DND-41 (cell line): Measurements from ENCODE around the gene GABARAP.
A peak's percentile ranks its signal among the peaks of the same experiment; 100 is the strongest.

Experiments
- ATAC-seq: fragments of 200-7000 bp; cut with Tn5 transposase; 3 replicates; pipeline ENCODE4 v1.9.1; 2021; ENCODE audit warnings: low read depth; ENCODE audit not compliant: insufficient read depth
- DNase-seq: peaks from one replicate; pipeline ENCODE4 v3.0.0-alpha.2; 2020
- H2AFZ ChIP-seq: 2 replicates; pipeline ENCODE4 v1.6.0; 2012; ENCODE audit warnings: low read depth, low read length
- H3K27ac ChIP-seq: 2 replicates; pipeline ENCODE4 v1.5.1; 2012; ENCODE audit warnings: low read length, inconsistent platforms
- H3K27me3 ChIP-seq: fragments of 200-600 bp; sonication (generic); 2 replicates; pipeline ENCODE4 v1.6.0; 2012; ENCODE audit warnings: low read length, mild to moderate bottlenecking, inconsistent platforms; ENCODE audit not compliant: insufficient read depth, poor library complexity
- H3K36me3 ChIP-seq: 2 replicates; pipeline ENCODE4 v1.5.1; 2012; ENCODE audit warnings: low read length, inconsistent platforms; ENCODE audit not compliant: insufficient read depth
- H3K4me1 ChIP-seq: 2 replicates; pipeline ENCODE4 v1.5.1; 2012; ENCODE audit warnings: mild to moderate bottlenecking, low read length; ENCODE audit not compliant: insufficient read depth
- H3K4me2 ChIP-seq: 2 replicates; pipeline ENCODE4 v1.6.0; 2012; ENCODE audit warnings: mild to moderate bottlenecking, moderate library complexity, low read length, inconsistent platforms; ENCODE audit not compliant: insufficient read depth
- H3K4me3 ChIP-seq, 2 experiments: fragments of 200-600 bp in 1 of 2; shearing (Covaris generic) in 1 of 2; 2 replicates each; pipeline ENCODE4 v1.5.1; 2012 to 2016; ENCODE audit warnings: inconsistent platforms in 2 of 2, low read length in 2 of 2, mild to moderate bottlenecking in 2 of 2, low read depth in 1 of 2, moderate library complexity in 1 of 2
- H3K79me2 ChIP-seq: 2 replicates; pipeline ENCODE4 v1.6.0; 2012; ENCODE audit warnings: low read length, inconsistent platforms; ENCODE audit not compliant: insufficient read depth
- H3K9ac ChIP-seq: 2 replicates; pipeline ENCODE4 v1.6.0; 2012; ENCODE audit warnings: low read depth, mild to moderate bottlenecking, inconsistent platforms, low read length, moderate library complexity
- H3K9me3 ChIP-seq: 2 replicates; pipeline ENCODE4 v1.5.1; 2012; ENCODE audit warnings: low read length, moderate library complexity, mild to moderate bottlenecking, inconsistent platforms; ENCODE audit not compliant: insufficient read depth, severe bottlenecking
- H4K20me1 ChIP-seq: 2 replicates; pipeline ENCODE4 v1.6.0; 2012; ENCODE audit warnings: low read length; ENCODE audit not compliant: insufficient read depth
- EZH2 ChIP-seq: IDR thresholded peaks from 3 replicates; pipeline ENCODE4 v1.6.1; 2012; ENCODE audit warnings: borderline replicate concordance, low read depth, mild to moderate bottlenecking, moderate library complexity, low read length, inconsistent platforms; ENCODE audit not compliant: severe bottlenecking
- TF ChIP-seq, protein P1 (sequence below): IDR thresholded peaks from 2 replicates; pipeline ENCODE4 v1.5.1; 2012; ENCODE audit warnings: borderline replicate concordance, low read length, moderate library complexity, mild to moderate bottlenecking; ENCODE audit not compliant: poor library complexity, severe bottlenecking; ENCODE audit errors: extremely low read depth

Gene GABARAP

DNA sequence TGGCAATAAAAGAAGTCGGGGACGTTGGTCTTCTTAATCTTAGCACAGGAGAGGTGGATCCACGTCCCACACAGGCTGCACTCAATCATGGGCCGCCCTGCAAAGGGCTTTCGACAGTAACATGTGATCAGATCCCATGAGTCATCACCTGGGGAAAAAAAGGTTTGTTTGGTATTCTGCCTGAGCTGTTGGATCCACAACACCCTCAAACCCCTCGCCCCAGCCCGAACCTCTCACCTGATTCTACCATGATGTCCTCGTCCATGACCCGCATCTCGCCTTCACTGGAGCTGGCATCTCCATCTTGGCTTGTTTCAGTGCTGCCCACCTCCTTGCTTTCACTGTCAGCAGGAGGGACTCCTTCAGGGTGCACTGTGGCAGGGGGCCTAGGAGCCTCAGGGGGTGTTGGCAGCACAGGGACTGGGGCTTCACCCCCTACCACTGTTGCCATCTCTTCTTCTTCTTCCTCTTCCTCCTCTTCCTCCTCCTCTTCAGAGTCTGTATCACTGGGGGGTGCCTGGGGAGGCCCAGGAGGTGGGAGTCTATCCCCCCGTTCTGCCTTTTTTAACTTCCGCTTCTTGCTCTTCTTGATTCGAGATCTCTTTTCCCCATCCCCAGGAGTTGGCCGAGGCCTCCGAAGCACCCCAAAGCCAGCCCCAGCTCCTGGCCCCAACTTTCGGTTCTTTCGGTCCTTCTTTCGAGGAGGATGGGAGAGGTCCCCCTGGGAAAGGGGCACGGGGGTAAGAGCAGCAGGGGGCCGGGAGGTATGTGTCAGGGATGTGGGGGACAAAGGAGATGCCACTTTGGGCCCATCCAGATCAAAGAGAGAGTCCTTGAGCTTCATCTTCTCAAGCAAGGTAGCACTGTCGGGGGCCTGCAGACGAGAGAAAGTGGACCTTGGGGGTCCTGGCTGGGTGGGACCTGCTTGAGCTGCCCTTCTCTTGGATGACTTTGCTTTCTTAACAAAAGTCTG is 6.3 kb downstream of the GABARAP start:
- Histone ChIP-seq H3K27me3 (no peaks in the 10 kb centered on the region), H3K9me3 (no peaks in the 10 kb centered on the region), H3K27ac (peak overlapping the region; percentile 97), H3K4me1 (peaks cover 69% of the 10 kb centered on the region), H3K9ac (peak overlapping the region; percentile 90; the same call in 1 of the 2 replicates), H3K4me3 (0 out of 4 replicates have a peak overlapping the region, but pooled peaks of 1 of the 2 experiments have one; percentile 83), H3K79me2 (peaks cover 88% of the 10 kb centered on the region), H3K36me3 (peaks cover 48% of the 10 kb centered on the region), H4K20me1 (peaks cover 40% of the 10 kb centered on the region), H3K4me2 (peak overlapping the region; percentile 99), H2AFZ (no peak overlapping the region)
- DNase-seq (no peak), ATAC-seq (no peak)
- no peak for TF ChIP-seq EZH2
- TF ChIP-seq, protein P1, sequence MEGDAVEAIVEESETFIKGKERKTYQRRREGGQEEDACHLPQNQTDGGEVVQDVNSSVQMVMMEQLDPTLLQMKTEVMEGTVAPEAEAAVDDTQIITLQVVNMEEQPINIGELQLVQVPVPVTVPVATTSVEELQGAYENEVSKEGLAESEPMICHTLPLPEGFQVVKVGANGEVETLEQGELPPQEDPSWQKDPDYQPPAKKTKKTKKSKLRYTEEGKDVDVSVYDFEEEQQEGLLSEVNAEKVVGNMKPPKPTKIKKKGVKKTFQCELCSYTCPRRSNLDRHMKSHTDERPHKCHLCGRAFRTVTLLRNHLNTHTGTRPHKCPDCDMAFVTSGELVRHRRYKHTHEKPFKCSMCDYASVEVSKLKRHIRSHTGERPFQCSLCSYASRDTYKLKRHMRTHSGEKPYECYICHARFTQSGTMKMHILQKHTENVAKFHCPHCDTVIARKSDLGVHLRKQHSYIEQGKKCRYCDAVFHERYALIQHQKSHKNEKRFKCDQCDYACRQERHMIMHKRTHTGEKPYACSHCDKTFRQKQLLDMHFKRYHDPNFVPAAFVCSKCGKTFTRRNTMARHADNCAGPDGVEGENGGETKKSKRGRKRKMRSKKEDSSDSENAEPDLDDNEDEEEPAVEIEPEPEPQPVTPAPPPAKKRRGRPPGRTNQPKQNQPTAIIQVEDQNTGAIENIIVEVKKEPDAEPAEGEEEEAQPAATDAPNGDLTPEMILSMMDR = no peak

DNA sequence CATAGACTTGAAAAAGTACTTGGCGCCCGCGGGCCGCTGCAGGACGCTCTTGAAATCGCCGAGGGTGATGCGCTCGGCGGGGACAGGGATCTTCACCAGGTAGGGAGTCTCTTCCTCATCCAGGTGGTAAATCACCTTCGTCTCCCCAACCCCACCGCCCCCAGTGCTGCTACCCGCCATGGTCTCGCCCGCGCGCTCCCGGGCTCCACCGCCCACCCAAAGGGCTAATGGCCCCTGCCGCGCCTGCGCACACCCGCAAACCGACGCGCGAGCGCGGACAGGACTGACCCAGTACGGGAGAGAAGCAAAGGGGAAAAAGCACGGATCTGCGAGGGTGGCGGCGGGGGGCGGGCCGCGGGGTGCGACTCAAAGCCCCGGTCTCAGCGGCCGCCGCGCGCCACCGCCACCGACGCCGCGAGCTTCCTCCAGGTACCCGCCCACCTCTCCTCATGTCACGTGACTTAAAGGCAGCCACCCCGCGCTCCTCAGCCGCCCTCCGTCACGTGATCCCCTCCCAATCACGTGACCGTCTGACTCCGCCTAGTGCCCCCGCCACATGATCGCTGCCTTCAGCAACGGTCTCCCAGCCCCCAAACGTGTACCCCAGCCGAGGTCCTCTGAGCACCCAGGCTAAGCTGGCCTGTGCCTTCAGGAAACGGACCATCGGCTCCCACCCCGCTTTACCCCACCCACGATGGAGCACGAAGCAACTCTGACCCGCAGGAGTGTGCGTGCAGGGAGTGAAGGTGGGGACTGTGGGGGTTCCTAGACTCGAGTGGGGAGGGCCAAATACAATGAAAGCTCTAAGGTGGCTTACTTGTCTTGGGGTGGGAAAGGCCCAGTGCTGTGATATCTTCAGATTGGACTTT is 7.9 kb downstream of the GABARAP start, which contains the start of gene DVL2:
DVL2 (minus strand) TSS at position 435 of the 869 bp plus-strand sequence; CDS start at position 180, 255 bp downstream.
- Histone ChIP-seq H3K4me1 (peaks cover 61% of the 10 kb centered on the region), H3K9ac (peak within 1 kb of the TSS; percentile 90), H3K27me3 (no peaks in the 10 kb centered on the region), H4K20me1 (peaks cover 57% of the 10 kb centered on the region), H3K4me2 (peak within 1 kb of the TSS; percentile 99), H2AFZ (peak within 1 kb of the TSS; percentile 75), H3K27ac (peak within 1 kb of the TSS; percentile 97), H3K79me2 (peaks cover 98% of the 10 kb centered on the region), H3K4me3 (peak within 1 kb of the TSS; percentile 83 to 93), H3K9me3 (no peaks in the 10 kb centered on the region), H3K36me3 (peaks cover 55% of the 10 kb centered on the region)
- peak; percentile 96 for DNase-seq
- peak; percentile 59 for ATAC-seq
- no peak for TF ChIP-seq EZH2
- TF ChIP-seq, protein P1 = no peak

DNA sequence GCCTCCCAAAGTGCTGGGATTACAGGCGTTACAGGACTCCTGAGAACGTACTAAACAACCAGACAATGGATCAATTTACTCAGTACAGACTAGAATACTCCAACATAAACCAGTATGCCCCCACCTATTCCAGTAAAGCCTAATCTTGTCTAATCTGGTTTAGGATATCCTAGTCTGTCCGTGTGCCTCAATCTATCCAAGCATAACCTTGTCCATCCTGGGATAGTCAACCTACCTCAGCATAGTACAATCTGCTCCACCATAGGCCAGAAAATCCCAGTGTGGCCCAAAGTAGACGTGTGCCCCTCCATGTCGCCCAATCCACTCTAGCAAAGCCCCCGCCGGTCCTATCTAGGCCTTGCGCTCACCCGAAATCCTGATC is 8.6 kb downstream of the GABARAP start:
- H3K4me1 ChIP-seq = peaks cover 61% of the 10 kb centered on the region
- peaks cover 97% of the 10 kb centered on the region for H3K79me2 ChIP-seq
- no peaks in the 10 kb centered on the region for H3K9me3 ChIP-seq
- peaks cover 57% of the 10 kb centered on the region for H4K20me1 ChIP-seq
- TF ChIP-seq, protein P1 = no peak
- TF ChIP-seq EZH2 = no peak
- ATAC-seq (peak; percentile 11), DNase-seq (no peak)
- H3K36me3 ChIP-seq = peaks cover 61% of the 10 kb centered on the region
- H3K27me3 ChIP-seq = no peaks in the 10 kb centered on the region
- H3K9ac ChIP-seq = peak overlapping the region; percentile 90
- peak overlapping the region; percentile 75 for H2AFZ ChIP-seq
- peak overlapping the region; percentile 97 for H3K27ac ChIP-seq
- peak overlapping the region; percentile 83 to 93 for H3K4me3 ChIP-seq
- peak overlapping the region; percentile 99 for H3K4me2 ChIP-seq
